Hepatic stellate cell (primary cell): ENCODE results near the gene MGST2.
A peak's percentile ranks its signal among the peaks of the same experiment; 100 is the strongest.

ENCODE experiments used
- DNase-seq: peaks from one replicate; pipeline ENCODE4 v3.0.0; 2011; ENCODE audit warnings: low spot score

The MGST2 gene

DNA sequence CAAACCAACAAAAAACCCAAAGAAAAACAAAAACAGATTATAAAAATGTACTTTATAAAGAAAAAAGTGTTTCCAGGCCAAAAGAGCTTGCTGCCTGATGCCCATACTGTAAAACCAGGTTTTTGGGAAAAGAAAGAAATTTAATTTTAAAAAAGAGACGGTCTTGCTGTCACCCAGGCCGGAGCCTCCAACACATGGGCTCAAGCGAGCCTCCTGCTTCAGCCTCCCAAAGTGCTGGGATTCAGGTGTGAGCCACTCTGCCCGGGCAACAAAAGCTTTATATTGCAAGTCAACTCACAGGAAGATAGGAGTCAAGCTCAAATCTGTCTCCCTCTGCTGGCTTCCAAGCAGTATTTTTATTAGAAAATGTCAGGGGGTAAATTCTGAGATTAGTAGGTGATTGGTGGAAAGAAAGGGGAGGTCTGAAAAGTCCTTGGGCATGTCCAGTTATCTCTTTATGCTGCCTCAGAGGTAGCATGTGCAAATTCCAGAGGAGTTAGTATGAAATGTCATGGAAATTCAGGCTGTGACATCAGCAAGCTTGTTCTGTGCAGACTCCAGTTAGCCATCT lies 39.4 kb downstream of the MGST2 start:
- no peak for DNase-seq

DNA sequence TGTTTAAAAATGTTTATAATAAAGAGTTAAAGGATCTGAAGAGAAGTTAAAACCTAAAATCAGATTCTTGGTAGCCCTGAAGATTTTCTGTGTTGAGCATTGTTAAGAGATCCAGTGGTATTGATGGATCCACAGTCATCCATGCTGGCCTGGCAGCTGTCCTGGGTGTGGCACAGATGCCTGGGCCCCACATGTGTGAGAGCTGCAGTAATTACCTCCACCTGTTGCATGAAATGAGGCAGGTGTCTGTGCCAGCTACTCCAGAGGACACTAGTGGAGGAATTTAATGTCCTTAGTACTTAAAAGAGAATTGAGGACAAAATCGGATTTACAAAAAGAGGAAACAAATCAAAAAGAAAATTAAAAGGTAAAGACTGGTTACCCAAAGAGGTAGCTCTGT lies 44.0 kb downstream of the MGST2 start:
- no peak for DNase-seq

DNA sequence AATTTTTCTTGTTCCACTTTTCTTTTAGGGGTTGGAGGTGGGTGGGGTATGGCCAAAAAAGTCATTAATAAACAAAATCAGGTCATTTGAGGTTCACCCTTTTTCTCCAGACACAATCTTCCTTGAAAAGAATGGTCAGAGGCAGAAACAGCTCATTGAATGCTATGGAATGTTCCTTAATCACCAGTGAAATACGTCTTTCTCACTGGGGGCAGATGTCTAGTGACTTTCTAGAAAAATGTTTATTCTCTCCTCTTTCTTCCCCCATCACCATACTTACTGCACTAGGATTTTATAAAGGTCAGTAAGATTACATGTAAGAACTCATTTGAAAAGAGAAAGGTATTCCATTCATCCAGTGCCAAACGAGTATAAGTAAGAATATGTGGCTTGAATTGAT lies 44.5 kb downstream of the MGST2 start:
- DNase-seq: no peak

DNA sequence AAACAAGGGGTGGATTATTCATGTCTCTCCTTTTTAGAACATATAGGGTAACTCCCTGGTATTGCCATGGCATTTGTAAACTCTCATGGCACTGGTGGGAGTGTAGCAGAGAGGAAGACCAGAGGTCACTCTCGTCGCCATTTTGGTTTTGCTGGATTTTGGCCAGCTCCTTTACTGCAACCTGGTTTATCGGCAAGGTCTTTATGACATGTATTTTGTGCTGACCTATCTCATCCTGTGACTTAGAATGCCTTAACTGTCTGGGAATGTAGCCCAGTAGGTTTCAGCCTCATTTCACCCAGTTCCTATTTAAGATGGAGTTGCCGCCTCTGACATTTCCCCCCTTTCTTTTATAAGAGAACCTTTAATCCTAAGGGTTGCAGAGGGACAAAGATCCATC lies 45.8 kb downstream of the MGST2 start:
- no peak for DNase-seq

DNA sequence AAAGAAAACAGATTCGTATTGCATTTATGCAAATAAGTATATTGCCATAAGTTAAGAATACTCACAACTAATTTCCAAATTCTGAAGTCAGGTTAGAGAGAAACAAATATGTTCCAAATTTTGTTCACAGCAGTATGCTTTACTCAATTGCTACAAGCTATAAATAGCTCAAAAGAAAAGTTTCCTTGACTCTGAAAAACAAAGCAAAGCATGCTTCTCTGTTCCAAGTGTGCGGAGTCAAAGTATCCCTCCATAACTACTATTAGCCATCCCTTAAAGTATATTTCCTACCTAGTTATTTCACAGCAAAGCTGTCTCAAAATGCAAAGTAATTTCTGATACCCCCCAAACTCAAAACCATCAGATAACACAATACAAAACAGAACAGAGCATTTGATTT lies 47.3 kb downstream of the MGST2 start:
- no peak for DNase-seq

DNA sequence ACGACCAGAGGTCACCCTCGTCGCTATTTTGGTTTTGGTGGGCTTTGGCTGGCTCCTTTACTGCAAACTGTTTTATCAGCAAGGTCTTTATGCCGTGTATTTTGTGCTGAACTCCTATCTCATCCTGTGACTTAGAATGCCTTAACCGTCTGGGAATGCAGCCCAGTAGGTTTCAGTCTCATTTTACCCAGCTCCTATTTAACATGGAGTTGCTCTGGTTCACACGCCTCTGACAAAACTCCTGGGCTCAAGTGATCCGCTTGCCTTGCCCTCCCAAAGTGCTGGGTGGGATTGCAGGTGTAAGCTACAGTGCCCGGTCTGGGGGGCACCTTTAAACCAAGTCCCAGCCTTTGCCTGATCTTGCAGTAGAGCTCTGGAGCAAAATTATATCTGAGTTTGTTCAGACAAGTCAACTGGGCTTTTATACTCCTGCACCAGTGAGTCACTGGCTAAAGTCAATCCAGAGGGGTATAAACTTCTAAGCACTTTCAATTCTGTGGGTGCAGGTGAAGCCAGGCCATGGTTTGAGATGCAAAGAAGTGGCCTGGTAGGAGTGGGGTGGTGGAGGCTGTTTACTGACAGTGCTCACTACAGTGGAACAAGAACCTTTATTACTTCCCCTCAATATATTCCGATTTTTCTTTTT lies 50.2 kb downstream of the MGST2 start:
- DNase-seq: no peak

DNA sequence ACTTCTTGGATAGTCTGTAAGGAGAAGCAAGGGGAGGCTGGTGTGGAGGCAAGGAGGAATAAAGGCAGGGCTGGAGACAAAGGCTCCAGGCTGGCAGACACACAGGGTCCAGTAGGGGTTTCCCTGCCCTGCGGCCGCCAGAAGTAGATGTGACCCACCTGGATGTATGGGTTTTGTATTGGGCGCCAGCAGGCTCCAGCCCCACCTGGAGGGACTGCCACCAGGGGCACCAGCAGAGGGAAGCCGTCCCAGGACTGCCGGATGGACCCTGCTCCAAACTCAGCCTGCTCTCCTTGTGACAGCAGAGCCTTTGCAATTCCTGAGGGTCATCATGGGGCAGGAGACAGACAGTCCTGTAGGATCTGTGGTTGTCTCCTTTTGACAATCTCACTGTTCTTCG lies 52.7 kb downstream of the MGST2 start:
- no peak for DNase-seq

DNA sequence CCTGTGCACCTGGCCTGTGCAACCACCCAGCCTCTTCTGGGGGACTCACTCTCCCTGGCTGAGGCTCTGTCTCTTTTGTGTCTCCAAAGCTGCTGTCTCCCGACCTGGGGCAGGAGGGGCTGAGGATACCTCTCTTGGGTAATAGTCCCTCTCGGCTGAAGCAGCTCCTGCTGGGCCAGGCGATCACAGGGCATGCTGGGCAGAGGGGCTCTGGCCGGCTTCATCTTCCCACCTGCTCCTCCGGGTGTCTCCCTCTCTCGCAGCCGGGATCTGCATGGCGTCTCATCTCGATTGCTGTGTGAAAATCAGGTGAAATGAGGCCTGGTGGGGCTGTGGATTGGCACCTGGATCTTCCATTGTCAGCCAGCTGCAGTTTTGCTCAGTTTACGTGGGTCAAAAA lies 53.2 kb downstream of the MGST2 start:
- DNase-seq: no peak

DNA sequence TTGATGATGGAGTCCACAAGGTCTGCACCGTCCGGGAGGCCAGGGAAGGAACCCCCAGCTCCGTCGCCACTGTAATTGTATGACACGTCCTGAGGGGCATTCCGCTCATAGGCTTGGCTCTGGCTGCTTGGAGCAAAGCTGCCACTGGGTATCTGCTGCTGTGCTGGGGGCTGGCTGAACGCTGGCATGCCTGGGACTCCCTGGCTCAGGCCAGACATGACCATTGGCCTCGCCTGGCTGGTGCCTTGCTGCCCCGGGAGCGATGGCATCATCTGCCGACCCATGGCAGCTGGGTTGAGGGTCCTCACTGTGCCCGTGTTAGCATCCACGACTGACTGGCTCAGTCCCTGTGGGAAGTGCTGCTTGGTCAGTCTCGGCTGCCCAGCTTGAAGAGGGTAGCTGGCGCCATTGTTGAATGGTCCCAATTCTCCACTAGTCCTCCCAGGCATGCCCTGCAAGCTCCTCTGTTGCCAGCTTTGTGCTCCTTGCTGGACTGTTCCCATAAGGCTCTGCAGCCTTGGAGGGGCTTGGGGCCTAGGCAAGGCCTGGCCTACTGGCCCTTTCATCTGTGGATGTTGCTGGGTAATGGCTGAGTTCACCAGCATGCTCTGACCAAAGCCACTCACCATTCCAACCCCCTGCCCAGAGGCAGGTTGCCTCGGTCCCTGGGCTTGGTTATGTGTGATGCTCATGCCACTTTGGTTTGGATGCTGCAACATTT lies 53.9 kb downstream of the MGST2 start:
- no peak for DNase-seq

DNA sequence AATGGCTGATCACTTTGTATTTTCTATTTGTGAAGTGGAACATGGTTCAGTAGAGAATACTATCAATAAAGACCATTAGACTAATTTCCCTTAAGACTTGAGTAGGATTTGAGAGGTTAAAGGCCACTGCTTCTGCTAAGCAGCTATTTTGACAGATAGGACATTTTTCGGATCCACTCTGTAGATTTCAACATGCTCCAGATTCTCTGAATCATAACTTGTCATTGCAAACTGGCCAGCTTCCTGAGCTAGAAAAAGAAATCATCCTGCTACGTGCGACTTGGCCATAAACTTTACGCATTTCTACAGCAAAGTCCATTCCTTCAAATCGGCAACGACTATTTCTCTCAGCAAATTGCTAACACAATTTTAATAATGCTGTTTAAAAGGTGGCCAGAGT lies 55.2 kb downstream of the MGST2 start:
- DNase-seq: peak; percentile 68

DNA sequence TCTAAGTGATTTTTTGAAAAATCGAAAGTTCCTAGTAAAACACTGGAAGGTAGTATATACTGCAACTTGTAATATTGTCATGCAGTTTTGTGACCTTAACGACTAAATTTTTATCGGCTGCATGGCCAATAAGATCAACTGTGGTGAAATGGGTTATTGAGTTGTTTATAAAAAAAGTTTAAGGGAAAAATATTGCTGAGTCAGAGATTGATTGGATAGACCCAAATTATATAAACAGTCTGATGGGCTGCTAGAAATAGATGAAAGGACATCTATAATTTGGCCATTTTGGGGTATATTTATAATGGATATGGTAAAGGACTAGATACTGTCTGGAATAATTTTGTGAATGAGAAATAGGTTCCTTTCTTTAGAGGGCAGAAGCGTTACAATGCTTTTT lies 56.2 kb downstream of the MGST2 start:
- no peak for DNase-seq

DNA sequence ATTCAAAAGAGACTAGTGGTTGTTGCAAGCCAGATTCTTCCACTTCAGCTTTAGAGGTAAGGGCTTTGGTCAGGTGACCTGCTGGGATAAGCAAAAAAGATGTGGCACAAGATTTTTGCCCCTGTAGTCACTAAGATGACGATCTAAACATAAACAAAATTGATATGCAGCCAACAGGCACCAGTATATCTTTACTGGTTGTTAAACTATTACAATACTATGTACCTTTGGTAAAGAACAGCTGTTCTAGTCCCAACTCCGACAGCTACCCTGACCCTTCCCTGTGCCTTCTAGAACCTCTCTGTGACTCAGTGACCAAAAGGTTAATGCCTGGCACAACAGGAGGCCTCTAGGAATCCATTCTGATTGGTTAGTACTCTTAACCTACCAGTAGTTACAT lies 59.6 kb downstream of the MGST2 start:
- no peak for DNase-seq

DNA sequence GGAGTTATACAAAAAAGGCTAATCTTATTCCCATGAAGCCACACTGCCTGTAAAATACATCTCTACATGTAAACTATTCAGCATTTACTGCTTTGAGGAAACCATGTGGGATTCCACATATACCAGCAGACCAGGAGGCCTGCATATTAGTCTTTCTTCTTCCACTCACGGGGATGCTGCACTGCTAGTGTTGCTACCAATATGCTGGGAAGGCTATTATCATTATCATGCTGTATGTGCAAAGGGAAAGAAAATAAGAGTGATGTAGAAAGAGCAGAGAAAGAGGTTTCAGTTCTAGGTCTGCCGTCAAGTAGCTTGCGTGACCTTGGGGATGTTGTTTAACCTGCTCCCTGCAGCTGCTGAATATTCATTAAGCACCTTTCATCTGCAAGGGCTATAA lies 61.0 kb downstream of the MGST2 start:
- no peak for DNase-seq

DNA sequence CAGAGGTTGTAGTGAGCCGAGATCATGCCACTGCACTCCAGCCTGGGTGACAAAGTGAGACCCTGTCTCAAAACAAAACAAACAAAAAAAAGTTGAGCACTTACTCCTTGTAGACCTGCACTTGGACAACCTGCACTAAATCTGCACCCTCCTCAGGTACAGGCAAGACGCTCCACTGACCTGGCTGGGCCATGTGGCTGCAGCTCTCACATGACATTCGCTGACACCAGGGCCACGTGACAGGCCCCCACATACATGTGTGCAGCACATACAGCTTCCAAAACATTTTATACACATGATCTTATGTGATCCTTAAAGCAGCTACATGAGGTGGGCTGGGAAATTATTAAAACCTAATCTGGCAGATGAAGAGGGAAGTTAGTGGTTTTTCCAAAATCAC lies 62.5 kb downstream of the MGST2 start:
- no peak for DNase-seq

DNA sequence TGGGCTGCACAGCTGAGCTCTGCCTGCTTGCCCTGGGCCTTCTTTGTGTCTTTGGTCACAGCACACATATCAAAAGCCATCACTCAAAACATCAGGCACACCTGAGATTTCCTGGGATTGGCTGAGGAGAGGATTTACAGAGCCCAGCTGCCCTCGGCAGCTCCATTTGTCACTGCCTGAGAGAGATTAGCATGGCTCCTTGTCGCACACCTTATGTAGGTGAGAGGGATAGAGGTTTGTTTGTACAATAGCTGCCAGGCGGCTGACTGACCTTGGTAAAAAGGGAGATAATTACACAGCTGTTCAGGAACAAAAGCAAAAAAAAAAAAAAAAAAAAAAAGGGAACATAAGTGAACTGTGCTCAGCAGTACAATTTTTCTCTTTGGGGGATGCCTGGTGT lies 63.2 kb downstream of the MGST2 start:
- DNase-seq: no peak

DNA sequence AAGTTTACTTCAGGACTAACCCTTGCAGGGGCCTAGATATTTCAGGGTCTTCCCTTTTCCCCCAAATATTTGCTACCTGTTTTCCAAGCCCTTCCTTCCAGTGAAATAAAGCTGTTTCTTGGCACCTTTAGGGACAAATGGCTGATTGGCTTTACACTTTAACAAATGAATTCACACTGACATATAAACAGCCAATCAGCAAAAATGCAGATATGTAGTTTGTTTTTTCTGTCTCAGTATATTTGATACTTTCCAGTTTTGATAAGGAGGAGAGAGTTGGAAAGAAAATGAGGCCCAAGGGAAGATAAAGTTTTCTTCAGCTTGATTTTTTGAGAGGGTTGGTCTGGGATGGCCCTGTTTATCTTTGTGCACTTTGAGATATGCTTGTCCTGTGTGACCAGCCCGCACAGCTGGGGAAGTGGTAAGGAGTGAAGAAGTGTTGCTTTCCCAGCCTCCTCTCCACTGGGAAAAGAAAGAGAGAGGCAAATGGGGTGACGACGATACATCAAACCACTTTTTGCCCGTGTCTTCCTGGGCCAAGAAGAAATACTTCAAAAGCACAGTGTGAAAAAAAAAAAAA lies 67.5 kb downstream of the MGST2 start:
- DNase-seq: no peak

DNA sequence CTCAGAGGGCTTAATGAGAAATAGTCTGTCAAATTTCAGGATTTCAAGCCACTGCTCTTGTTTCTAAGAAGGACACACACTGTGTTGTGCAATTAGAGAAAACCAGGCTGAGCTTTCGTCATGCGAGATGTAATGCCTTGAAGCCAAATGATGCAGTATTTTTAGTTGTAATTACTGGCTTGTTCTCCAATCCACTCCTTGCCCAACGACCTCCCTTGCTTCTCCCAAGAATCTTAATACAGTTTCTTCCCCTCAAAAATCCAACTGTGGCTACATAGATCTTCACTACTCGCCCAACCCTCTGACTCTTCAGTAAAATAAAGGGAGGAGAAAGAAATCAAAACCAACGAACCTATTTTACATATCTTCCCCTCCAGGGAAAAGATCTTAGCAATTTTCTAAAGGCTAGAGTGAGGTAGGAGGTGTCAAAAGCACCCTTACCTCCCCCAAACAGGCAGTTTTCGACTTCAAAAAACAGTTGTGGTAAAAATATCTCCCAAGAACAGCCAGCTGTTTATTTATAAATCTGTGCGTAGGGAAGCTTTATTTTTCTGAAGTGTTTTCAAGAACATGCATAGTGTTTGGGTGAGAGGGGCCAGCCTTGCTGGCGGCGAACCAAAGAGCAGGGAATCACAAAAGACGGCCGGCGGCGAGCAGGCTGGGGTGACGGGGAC lies 68.7 kb downstream of the MGST2 start:
- DNase-seq: peak; percentile 46

DNA sequence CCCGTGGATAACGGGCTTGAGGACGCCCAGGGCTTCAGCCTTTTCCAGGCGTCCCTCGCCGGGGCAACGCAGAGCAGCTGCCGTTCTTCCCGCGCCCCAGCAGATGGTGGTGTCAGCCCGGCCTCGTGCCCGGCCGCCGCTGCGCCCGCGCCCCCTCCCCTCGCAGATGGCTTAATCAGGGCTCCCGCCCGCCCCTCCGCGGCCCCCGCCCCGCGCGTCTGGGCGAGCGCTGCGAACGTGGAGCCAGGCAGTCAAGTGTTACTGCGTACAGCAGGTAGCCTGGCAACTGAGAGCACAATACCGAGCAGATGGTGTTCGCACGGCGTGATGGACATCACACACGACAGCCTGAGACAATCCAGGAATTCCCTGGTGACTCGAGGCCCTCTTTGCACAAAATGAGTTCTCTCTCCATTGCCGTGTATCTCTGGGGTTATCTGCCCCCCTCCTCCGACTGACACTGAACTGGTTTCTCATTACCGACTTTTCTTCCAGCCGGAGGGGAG lies 69.3 kb downstream of the MGST2 start:
- DNase-seq: peak; percentile 84

DNA sequence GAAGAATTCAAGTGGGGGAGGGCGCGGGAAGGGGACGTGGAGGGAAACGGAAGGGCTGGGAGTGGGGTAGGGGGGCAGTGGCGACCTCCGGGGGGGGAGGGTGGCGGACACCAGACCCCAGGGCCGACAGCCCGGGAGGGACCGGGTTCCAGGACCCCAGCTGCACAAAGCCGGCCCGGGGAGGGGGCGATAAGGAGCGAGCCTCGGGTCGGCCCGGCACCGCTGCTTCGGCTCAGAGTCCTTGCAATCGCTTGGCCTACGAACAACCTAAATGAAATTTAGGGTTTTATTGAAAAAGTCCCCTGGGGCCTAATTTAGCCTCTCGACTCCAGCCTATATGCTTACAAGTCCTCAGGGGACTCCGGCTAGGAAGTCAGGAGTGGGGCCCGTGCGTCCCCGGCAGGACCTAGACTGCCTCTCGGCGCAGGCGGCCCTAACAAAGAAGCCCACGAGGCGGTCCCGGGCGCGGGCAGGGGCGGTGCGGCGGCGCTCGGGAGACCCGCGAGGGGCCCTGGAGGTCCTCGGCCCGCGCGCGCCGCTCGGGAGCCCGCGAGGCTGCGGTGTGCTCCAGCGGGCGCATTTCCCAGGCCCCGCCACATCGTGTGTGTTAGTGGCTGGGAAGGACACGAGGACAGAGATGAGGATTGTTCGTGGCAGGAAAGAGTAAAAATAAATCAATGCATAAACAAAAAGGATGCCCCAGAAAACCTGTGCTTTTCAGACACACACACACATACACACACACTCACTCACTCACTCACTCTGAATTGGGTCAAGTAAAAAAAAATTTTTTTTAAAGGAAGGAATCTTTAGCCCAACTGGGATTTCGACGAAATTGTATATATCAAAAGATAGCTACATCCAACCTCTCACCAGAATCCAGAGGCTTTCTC lies 70.0 kb downstream of the MGST2 start:
- DNase-seq: peak; percentile 51

DNA sequence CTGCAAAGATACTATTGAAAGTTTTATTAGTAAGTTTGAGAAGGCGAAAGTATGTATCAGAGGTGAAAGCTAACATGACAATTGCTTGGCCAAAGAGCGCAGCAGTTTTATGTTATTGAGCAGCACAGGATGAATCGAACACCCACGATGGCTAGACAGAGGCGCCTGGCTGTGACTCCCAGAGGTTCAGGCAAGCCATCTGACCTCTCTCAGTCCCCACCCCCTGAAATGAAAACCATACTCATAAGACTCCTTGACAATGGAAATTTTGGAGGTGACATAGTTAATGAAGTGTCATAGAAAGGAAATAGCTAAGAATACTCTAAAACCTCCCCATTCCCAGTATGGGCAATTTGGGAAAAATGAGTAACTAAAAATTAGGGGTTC lies 70.6 kb downstream of the MGST2 start:
- no peak for DNase-seq

DNA sequence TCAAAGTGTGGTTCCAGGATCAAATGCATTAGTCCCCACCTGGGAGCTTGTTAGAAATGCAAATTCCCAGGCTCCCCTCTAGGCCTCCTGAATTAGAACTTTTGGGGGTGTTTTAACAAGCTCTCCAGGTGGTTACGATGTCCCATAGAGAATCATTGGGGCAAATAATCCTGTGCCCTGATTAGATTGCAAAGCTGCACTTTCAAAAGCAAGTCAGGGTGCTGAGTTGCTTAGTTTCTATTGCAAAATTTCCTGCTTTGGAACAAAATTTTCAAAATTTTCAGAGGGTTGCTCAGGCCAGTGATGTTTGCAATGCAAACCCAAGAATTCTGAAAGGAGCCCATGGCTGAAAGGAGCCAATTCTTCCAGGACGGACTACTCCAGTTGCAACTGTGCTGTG lies 71.0 kb downstream of the MGST2 start:
- no peak for DNase-seq
